HG03135 (cell line): Measurements from ENCODE around the gene MTM1.

Experiments used
- ATAC-seq: cut with Tn5 transposase; IDR thresholded peaks from one replicate; pipeline ENCODE4 v1.9.1; 2021; ENCODE audit warnings: mild to moderate bottlenecking, moderate library complexity; ENCODE audit not compliant: unreplicated experiment

Gene MTM1

DNA sequence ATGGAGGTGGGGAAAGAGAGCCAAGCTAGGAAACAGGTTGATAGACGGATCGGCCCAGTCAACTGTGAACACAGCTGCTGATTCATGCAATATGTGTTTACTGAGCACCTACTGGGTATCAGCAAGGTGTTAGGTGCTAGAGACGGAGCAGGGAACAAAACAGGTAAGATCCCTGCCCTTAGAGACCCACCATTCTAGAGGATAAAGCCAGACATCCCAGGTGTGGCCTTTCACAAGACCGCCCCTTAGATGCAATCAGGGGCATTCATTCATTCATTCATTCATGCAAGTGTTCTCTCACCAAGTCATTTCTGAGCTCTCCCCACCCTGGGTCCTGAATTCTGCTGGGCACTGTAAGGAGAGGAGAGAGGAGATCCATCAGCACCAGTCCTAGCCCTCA is 20.2 kb upstream of the MTM1 start:
- no peak for ATAC-seq

DNA sequence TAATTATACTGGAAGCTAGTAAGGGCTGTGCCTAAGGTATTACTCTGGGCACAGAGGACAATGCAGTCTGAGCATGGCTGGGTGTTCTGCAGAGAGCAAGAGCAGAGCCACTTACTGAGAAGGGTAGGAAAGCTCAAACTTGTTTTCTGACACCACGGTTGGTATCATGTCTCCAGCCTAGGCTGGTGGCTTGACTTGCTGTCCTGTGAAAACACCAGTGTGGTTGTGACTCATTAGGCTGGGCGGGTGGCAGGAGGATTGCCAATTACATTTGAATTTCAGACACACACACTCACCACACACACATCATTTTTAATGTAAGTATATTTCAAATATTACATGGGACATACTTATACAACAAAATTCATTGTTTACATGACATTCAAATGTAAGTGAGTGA is 19.7 kb upstream of the MTM1 start:
- no peak for ATAC-seq

DNA sequence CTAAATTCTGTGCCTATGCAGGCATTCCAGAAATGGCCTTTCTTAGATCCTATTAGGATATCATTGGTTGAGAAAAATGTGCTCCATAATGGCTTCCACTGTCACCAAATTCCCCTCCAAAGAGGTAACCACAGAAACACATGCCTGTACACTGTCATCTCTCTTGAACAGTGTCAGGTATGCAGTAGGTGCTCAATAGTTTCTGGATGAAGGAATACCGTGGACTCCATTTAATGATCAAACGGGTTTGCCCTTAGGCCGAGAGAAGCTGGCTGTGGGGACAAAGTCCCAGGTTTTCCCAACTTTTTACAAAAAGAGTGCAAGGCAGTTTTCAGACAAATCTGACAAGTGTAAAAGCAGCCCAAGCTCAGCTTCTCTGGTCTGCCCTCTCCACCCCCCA is 16.5 kb upstream of the MTM1 start:
- ATAC-seq: no peak

DNA sequence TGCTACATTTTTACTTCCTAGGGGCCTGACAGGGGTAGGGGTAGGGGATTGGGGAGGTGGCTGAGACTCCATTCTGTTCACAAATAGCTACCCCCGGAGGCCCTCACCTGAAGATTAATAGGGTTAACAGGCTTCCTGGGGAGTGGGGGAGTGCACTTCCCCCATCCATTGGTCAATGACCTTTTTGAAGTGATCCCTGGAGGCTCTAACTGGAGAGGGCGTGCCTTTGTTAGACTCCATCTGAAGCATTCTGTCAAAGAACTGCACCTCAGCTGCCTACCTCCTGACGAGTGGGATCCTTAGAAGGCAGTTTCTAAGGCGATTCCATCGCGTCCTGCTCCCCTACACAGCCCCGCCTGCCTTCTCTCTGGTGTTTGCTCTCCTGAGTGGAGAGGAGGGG is 10.0 kb upstream of the MTM1 start:
- no peak for ATAC-seq

DNA sequence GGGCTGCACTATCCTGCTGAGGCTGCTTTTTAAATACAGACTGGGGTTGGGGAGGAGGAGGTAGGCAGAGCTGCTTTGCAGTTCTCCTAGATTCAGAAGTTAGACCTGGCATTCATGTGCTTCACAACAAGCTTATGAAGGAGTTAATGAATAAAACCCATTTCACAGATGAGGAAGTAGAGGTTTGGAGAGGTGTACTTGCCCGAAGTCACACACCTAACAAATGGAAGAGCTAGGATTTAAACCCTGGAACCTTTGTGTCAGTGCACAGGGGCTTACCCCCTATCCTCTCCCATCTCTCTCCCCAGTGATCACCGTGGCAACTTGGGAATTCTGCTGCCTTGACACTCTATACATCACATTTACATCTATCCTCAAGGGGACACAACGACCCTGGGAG is 3.6 kb upstream of the MTM1 start:
- ATAC-seq: no peak

DNA sequence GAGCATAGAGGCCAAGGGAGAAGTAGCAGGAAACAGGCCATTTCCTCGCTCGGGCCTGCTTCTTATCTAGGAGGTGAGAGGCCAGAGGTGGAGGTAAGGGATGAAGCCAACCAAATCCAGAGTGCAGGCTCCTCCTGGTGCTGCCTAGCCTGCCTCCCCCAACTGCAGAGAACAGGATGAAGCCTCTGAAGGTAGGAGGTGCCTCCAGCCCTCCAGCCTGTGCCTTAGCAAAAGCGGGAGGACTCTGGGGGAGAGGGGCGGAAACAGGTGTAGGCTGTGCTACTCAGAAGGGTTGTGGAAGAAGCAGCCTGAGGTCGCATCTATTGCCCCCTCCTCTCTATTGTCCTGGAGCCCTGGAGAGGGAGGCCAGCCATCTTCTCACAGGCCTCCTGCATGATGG is 2.9 kb upstream of the MTM1 start:
- no peak for ATAC-seq

DNA sequence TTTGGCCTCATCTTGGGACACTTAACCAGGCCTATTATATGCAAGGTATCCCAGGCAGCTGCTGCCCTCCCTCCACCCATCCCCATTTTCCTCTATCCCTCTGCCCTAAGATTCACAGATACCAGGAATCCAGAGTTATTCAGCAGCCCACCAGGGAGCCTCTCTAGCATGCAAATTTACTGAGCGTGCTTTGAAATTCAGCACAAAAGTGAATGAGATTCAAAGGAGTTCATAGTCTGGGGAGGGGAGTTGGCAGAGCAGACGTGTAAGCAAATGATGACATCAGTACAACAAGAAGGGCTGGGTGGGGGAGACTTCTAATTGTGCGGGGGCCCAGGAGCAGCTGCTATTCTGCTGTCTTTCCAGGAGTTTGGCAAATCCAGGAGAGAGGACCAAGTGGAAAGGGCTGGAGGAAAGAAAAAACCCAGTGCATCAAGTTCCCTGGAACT is 1.7 kb upstream of the MTM1 start:
- ATAC-seq: no peak

DNA sequence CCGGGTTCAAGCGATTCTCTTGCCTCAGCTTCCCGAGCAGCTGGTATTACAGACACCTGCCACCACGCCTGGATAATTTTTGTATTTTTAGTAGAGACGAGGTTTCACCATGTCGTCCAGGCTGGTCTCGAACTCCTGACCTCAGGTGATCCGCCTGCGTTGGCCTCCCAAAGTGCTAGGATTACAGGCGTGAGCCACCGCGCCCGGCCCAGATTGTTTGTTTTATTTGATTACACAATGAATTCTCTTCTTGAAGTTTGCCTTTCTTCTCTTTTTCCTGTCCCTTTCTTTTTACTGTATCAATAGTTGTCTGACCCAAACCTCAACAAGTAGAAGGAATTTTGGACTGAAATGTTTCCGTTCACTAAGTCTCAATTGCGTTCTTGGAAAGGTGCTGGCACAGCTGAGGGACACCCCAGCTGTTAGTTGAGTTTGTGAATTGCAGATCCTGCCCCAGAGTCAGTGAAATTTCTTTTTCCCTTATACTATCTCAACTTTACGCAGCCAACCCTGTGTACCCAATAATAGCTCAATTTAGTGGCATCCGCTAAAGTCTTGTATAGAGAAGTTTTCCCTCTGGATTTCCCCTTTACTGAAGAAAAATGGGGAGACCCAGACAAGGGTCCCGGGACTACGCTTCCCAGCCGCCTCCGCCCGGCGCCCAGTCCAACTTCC is 639 bp upstream of the MTM1 start:
- no peak for ATAC-seq

DNA sequence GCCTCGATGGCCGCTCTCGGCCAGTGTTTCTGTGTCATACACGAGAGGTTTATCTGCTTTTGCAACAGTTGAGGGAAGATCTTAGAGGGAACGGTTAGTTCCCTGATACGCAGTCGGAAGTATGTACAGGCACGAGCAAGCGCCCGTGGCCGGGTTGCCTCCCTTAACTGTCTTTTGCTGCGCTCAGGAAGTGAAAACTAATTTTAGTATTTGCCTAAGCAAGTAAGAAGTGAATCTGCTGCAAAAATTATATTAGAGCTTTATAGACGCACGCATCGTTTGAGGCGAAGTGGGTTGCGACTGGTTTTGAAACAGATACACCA is 695 bp downstream of the MTM1 start:
- ATAC-seq: peak; percentile 26

DNA sequence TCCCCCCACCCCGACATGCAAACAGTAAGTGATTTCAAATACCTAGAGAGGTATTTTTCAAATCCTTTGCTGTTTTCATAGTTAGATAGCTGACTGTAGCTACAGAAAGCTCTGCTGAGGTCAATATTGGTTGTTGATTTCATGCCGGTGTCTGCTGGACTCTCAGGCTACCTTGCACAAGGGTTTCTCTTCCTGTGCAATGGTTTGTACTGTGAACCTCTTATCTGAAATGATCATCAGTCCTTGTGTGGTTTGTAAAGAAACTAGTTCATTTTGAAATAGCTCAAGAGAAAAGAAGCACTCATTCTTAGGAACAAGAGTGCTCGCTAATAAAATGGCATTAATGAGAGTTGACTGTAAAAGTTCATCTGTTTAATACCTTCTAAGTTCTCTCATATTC is 2.1 kb downstream of the MTM1 start:
- ATAC-seq: no peak

DNA sequence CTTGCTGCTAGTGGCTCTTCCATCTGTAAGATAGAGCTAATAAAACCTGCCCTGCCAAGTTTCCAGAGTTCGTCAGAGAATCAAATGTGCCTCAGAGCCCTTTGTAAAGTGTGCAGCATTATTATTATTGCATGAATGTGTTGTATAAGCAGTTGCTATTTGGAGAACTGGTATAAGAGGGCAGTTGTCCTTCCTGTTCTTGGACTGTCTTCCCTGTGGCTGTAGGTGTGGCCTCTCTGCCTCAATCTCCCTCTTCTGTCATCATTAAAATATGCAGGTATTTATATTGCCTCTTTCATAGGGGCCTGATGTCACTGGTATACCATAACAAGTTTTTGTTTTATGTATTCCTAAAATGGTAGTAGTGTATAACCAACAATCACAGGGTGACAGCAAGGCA is 3.8 kb downstream of the MTM1 start:
- ATAC-seq: no peak

DNA sequence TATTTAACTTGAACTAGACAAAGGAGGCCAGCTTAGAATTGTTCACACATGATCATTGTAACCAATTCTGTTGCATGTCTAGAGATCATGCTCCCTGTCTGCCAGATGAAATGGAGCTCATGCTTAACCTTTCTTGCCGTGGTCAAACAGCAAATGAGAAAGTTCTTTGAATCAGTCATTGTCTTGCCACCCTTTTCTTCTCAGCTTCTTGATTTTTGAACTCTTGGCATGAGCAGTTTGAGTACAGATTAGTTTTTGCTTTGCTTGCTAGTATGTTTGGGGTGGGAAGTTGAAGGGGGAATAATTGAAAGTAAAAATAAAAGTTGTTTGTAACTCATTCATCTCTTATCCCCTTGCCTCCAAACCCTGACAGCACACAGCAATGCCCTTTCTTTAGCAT is 4.7 kb downstream of the MTM1 start:
- no peak for ATAC-seq

DNA sequence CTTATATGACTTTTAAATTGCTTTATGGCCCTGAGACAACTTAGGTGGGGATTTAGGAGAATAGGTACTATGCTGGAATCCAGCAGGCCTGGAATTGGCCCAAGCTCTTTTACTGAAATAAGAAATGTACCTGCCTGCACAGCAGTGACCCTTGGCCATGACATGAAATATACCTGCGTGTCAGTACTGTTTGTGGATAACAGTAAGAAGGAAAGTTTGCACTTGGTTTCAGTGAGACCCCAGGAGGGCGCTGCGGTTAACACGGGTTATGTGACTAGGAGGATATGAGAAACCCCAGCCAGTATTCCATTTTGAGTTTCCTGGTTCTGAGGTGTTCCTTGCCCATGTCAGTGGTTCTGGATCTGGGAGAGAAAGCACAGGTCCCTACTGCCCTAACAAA is 5.3 kb downstream of the MTM1 start:
- no peak for ATAC-seq

DNA sequence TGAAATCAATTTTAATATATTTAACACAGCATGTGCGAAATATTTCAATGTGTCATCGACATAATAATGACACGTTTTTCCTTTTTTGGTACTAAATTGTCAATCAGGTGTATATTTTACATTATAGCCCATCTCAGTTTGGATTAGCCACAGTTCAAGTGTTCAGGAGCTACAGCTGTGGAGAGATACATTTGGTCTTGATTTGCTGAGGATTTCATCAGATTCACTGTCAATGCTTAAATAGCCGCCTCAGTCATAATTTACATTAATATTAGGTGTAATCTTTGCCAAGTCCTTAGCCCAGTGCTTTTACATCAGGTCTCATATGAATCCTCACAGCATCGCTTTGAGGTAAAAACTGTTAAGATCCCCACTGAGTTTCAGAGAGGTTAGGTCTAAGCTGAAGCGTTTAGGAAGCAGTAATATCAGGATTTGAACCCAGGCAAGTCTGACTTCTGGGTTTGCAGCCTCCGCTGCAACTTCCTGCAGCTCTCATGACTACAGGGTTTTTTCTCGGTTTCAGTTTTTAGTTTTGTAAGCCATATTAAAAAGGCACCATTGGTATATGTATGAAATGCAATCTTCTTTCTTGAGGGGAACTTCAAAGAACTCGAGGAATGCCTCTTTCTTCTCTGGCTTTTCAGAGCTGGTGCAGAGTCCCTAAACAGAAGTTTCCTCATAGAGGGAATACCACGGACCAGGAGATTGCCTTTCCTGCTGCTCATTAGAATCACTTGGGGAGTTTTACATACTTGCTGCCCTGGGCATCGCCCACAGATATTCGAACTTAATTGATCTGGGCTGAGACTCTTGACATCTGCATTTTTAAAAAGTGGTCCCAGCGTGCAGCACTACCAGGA is 6.4 kb downstream of the MTM1 start:
- no peak for ATAC-seq

DNA sequence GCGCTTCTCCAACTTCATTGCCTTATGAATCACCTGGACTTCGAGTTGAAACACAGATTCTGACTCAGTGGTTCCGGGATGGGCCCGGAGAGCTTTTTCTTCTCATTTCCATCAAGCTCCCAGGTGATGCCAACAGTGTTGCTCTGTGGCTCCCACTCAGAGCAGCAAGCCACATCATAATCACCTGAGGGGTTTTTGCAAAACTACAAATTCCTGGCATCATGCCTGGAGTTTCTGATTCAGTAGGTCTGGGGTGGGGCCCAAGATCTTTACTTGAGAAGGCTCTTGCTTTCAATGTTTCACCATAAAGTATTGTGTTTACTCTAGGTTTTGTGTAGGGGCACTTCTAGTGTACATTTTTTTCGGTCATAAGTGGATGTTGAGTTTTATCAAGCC is 7.0 kb downstream of the MTM1 start:
- ATAC-seq: no peak

DNA sequence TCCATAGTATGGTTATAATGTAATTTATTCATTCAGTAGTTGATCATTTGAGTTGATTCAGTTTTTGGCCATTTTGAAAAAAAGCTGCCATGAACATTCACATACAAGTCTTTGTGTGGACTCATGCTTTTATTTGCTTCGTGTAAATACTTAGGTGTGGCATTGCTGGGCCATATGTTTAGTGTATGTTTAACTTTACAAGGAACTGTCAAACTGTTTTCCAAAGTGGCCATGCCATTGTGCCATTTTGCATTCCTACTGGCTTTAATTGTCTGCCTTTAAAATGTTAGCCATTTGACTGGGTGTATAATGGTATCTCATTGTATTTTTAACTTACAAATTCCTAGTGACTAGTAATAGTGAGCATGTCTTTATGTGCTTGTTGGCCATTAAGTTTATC is 8.8 kb downstream of the MTM1 start:
- ATAC-seq: no peak

DNA sequence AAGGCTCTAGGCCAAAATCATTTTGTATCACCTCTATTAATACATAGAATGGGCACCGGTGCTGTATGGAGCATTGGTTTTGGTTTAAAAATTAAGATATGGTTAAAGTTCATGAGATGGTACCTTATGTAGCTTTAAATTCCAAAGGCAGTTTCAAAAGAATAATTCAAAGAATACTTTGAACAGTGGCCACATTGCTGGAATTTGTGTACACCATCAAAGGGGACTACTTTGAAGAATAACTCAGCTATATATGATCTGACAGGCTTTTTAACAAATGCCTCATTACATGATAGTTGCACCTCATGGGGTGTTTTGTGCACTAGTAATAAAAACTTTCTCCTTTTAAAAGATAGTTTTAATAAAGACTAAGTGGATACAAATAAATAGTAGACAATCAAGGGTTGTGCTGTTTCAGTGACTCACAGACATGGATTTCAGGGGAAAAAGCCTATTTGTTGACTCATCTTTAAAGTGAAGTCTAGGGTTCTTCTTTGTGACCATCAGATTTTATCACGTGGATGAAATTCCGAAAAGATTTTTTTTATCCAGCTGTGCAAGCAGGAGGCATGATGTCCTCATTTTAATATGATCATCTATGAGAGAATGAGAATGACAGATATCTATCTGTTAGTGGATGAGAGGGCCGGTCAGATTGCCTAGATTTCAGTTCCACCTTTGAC is 12.8 kb downstream of the MTM1 start:
- no peak for ATAC-seq

DNA sequence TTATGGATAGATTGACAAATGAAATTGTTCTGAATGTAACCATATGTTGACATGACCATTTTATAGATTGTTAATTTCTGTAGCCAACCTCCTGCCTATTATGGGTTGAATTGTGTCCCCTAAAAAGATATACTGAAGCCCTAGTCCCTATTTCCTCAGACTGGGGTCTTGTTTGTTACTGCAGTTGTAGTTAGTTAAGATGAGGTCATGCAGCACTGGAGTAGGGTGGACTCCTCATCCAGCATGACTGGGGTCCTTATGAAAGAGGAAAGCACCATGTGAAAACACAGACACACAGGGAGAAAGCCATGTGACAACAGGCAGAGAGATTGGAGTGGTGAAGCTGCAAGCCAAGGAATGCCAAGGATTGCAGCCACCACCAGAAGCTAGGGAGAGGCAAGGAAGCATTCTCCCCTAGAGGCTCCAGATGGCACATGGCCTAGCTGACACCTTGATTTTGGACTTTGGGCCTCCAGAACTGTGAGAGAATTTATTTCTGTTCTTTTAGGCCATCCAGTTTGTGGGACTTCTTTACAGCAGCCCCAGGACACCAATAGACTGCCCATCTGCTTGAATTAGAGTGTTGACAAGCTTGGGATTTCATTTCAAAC is 14.0 kb downstream of the MTM1 start:
- no peak for ATAC-seq

DNA sequence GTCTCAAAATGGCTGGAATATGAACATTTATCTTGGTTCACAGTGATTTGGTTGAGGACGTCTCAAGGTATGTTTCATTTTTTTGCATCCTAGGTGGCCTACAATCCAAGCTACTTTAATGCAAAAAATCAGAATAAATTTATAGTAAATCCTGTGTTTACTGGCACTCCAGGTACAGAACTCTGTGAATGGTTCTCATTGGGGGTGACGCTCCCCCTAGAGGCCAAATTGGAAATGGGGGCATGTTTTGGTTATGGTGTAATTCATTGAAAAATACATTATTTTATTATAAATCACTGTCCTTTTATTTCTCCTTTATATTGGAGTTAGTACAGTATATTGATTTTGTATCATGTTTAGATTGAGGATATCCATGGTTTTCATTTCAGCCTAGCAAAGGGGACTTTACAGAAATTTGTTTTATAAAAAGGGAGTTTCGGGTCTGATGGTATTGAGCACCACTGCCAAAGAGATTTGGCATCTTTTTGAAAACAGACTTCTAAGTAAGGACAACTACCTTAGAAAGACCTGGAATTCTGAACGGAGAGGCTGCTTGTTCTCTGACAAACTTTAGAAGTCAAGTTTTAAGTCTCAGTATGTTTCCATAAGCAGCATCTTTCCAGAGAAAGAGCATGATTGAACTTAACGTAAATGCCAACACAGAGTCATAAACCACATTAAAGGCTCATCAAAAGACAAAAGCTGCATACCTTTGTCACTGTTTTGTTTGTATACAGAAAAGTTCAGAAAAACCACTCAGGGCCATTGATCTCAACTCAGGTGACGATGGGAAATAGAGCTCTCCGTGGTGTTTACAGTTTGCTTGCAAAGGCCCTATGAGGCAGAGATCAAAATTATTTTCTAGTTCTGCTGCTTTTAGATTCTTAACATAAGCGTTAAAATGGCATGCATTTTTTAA is 19.4 kb downstream of the MTM1 start:
- ATAC-seq: no peak

DNA sequence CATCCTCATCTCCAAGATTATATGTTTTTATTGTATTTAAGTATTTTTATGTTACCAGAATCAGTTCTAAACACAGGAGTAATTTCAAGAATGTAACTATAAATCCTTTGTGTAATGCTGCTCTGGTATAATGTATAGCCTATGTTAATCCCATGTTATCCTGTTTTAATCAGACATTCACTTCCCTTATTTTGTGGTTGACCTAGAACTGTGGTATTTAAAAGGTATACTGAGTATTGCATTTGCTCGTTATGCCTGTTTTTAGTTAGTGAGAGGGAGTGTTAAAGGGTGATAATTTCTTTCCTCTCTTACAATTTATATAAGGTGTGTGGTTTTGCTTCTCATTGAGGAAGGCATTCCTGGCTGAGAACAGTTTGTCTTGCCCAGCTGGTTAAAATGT is 26.2 kb downstream of the MTM1 start:
- no peak for ATAC-seq

DNA sequence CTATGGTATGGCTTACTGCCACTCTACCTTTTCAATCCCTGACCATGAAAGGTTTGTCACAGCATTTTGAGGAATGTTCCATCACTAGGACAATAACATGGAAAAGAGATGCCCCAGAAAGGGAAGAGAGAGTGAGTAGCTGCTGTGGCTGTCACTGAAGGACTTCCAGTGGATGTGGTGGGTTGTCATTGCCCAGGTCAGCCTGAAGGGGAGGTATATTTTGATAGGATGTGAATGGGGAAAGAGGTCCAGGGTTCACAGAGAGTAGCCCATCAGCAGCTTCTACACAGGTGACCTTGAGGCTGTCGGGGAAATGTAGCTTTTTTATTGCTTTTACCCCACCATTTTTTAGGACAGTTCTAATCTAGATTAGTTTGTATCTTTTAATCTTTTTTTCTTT is 30.8 kb downstream of the MTM1 start:
- ATAC-seq: no peak
